OCI-LY1 (cell line): ENCODE results near the gene KRTAP10-5.

ENCODE experiments used
- H2AFZ ChIP-seq: fragments of 200-600 bp; sonication (generic), shearing (Covaris generic); 2 replicates; pipeline ENCODE4 v1.6.0; 2014; ENCODE audit warnings: antibody characterized with exemption, mild to moderate bottlenecking, low read length
- H3F3A ChIP-seq: fragments of 200-600 bp; sonication (generic), shearing (Covaris generic); 2 replicates; pipeline ENCODE4 v1.6.0; 2014; ENCODE audit warnings: mild to moderate bottlenecking, antibody characterized with exemption, low read length, moderate library complexity; ENCODE audit not compliant: insufficient read depth
- H3K27ac ChIP-seq: fragments of 200-600 bp; sonication (generic); 2 replicates; pipeline ENCODE4 v1.5.1; 2014; ENCODE audit warnings: low read length, mixed run types, mild to moderate bottlenecking, low read depth; ENCODE audit not compliant: poor library complexity, severe bottlenecking
- H3K27me3 ChIP-seq: fragments of 200-600 bp; sonication (generic); 2 replicates; pipeline ENCODE4 v1.6.0; 2014; ENCODE audit warnings: antibody characterized with exemption, mild to moderate bottlenecking, low read length, moderate library complexity; ENCODE audit not compliant: insufficient read depth
- H3K36me3 ChIP-seq: fragments of 200-600 bp; sonication (generic); 2 replicates; pipeline ENCODE4 v1.6.1; 2014; ENCODE audit warnings: mild to moderate bottlenecking, antibody characterized with exemption, low read length, moderate library complexity, mixed read lengths; ENCODE audit not compliant: insufficient read depth
- H3K4me1 ChIP-seq: fragments of 200-600 bp; sonication (generic); 2 replicates; pipeline ENCODE4 v1.5.1; 2014; ENCODE audit warnings: mild to moderate bottlenecking, low read length, moderate library complexity; ENCODE audit not compliant: insufficient read depth, severe bottlenecking
- H3K4me2 ChIP-seq: fragments of 200-600 bp; sonication (generic), shearing (Covaris generic); 2 replicates; pipeline ENCODE4 v1.6.1; 2014; ENCODE audit warnings: low read length
- H3K4me3 ChIP-seq: fragments of 200-600 bp; sonication (generic); 2 replicates; pipeline ENCODE4 v1.5.1; 2014; ENCODE audit warnings: low read length, low read depth, mild to moderate bottlenecking, mixed read lengths; ENCODE audit not compliant: poor library complexity, severe bottlenecking
- H3K79me2 ChIP-seq: fragments of 200-600 bp; shearing (Covaris generic); 2 replicates; pipeline ENCODE4 v1.6.1; 2016; ENCODE audit warnings: mixed run types, low read length, mixed read lengths; ENCODE audit not compliant: insufficient read depth
- H3K9ac ChIP-seq: fragments of 200-600 bp; sonication (generic), shearing (Covaris generic); 2 replicates; pipeline ENCODE4 v1.6.1; 2014; ENCODE audit warnings: mild to moderate bottlenecking, low read length, mixed read lengths
- H3K9me2 ChIP-seq: fragments of 200-600 bp; sonication (generic), shearing (Covaris generic); 2 replicates; pipeline ENCODE4 v1.6.1; 2014; ENCODE audit warnings: low read depth, mild to moderate bottlenecking, low read length, mixed read lengths
- H3K9me3 ChIP-seq: fragments of 200-600 bp; shearing (Covaris generic); 2 replicates; pipeline ENCODE4 v1.6.1; 2014; ENCODE audit warnings: low read length, mixed read lengths
- H4K20me1 ChIP-seq: fragments of 200-600 bp; sonication (generic), shearing (Covaris generic); 2 replicates; pipeline ENCODE4 v1.6.0; 2016; ENCODE audit warnings: mild to moderate bottlenecking, low read length; ENCODE audit not compliant: insufficient read depth
- CTCF ChIP-seq: fragments of 200-600 bp; sonication (generic), shearing (Covaris generic); IDR thresholded peaks from 2 replicates; pipeline ENCODE4 v1.5.1; 2017; ENCODE audit warnings: mild to moderate bottlenecking, antibody characterized with exemption, low read length, moderate library complexity, mixed read lengths
- EZH2 ChIP-seq: fragments of 200-600 bp; sonication (generic), shearing (Covaris generic); IDR thresholded peaks from 2 replicates; pipeline ENCODE4 v1.8.0; 2017; ENCODE audit warnings: borderline replicate concordance, mixed run types, mild to moderate bottlenecking, antibody characterized with exemption, low read length, moderate library complexity, mixed read lengths

Gene KRTAP10-5

GRCh38 chr21:44581158-44581557 is 754 bp upstream of the KRTAP10-5 start:
- H3F3A ChIP-seq: no peaks in the 10 kb centered on the region
- H2AFZ ChIP-seq: no peak overlapping the region
- no peaks in the 10 kb centered on the region for H3K79me2 ChIP-seq
- TF ChIP-seq EZH2 (no peak), CTCF (no peak)
- no peaks in the 10 kb centered on the region for H3K4me1 ChIP-seq
- H3K36me3 ChIP-seq: no peaks in the 10 kb centered on the region; the same call in 1 of the 2 replicates
- H3K9me3 ChIP-seq: peaks cover 4% of the 10 kb centered on the region; the same call in 1 of the 2 replicates
- H3K4me2 ChIP-seq: no peak overlapping the region
- no peaks in the 10 kb centered on the region for H4K20me1 ChIP-seq
- no peak overlapping the region for H3K9ac ChIP-seq
- H3K27me3 ChIP-seq: no peaks in the 10 kb centered on the region; the same call in 1 of the 2 replicates
- no peaks in the 10 kb centered on the region for H3K9me2 ChIP-seq
- no peak overlapping the region for H3K4me3 ChIP-seq
- no peak overlapping the region for H3K27ac ChIP-seq

- no peak overlapping the region for H2AFZ ChIP-seq
- H3K4me1 ChIP-seq: no peaks in the 10 kb centered on the region
- H4K20me1 ChIP-seq: no peaks in the 10 kb centered on the region
- no peak overlapping the region for H3K27ac ChIP-seq
- H3K9ac ChIP-seq: no peak overlapping the region
- no peaks in the 10 kb centered on the region for H3K79me2 ChIP-seq
- H3K9me3 ChIP-seq: peaks cover 4% of the 10 kb centered on the region; the same call in 1 of the 2 replicates
- H3K9me2 ChIP-seq: no peaks in the 10 kb centered on the region
- H3F3A ChIP-seq: no peaks in the 10 kb centered on the region
- H3K27me3 ChIP-seq: no peaks in the 10 kb centered on the region; the same call in 1 of the 2 replicates
- no peak overlapping the region for H3K4me3 ChIP-seq
- H3K4me2 ChIP-seq: no peak overlapping the region
- no peaks in the 10 kb centered on the region; the same call in 1 of the 2 replicates for H3K36me3 ChIP-seq
- TF ChIP-seq EZH2 (no peak), CTCF (no peak)
Observed at GRCh38 chr21:44579833-44580144, 615 bp downstream of the KRTAP10-5 start.

DNA sequence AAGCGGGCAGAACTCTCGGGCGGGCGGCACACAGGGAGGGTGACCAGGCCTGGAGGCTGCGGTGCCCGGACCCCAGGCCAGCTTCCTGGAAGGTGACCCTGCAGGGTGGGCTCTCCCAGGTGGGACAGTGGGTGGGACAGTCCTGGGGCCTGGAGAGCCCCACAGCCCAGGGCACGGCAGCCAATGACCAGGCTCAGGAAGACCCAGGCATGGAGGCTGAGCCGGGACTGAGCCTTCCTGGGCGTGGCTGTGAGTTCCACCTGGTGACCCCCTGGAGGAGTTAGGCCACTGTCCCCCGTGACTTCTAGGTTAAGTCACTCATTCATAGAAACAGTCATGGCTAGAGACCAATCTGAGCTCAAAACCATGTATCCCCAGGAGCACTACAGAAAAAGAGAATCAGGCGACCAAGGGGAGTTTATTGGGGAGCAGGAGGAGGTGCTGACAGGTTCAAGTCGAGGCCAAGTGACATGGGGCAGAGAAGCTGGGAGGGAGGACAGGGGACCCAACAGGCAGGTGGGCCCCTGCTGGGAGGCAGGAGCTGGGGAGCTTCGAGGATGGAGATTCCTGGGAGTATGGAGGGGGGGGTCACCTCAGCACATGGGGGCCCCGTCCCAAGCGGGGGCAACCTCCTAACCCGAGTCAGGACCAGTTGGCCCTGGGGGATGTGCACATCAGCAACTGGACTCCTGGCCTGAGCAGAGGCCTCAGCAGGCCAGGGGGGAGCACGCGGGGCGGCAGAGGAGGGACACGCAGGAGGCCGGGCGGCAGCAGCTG is 1.2 kb downstream of the KRTAP10-5 start:
- Histone ChIP-seq H3K27me3 (no peaks in the 10 kb centered on the region; the same call in 1 of the 2 replicates), H3K27ac (no peak overlapping the region)
- no peak for TF ChIP-seq CTCF
- no peak for TF ChIP-seq EZH2

More for the DNA sequence above, 1.2 kb downstream of the KRTAP10-5 start:
- Histone ChIP-seq H3K4me1 (no peaks in the 10 kb centered on the region), H3K9me2 (no peaks in the 10 kb centered on the region), H3K4me3 (no peak overlapping the region), H3K9me3 (peaks cover 4% of the 10 kb centered on the region; the same call in 1 of the 2 replicates), H3K4me2 (no peak overlapping the region), H3K79me2 (no peaks in the 10 kb centered on the region), H3K36me3 (no peaks in the 10 kb centered on the region; the same call in 1 of the 2 replicates), H2AFZ (no peak overlapping the region), H3F3A (no peaks in the 10 kb centered on the region), H3K9ac (no peak overlapping the region), H4K20me1 (no peaks in the 10 kb centered on the region)
